GM21576 (cell line): ENCODE measurements around the gene WNT8A.

Source experiments
- ATAC-seq: cut with Tn5 transposase; IDR thresholded peaks from one replicate; pipeline ENCODE4 v1.9.1; 2021; ENCODE audit warnings: mild to moderate bottlenecking, moderate library complexity; ENCODE audit not compliant: unreplicated experiment

WNT8A gene

DNA sequence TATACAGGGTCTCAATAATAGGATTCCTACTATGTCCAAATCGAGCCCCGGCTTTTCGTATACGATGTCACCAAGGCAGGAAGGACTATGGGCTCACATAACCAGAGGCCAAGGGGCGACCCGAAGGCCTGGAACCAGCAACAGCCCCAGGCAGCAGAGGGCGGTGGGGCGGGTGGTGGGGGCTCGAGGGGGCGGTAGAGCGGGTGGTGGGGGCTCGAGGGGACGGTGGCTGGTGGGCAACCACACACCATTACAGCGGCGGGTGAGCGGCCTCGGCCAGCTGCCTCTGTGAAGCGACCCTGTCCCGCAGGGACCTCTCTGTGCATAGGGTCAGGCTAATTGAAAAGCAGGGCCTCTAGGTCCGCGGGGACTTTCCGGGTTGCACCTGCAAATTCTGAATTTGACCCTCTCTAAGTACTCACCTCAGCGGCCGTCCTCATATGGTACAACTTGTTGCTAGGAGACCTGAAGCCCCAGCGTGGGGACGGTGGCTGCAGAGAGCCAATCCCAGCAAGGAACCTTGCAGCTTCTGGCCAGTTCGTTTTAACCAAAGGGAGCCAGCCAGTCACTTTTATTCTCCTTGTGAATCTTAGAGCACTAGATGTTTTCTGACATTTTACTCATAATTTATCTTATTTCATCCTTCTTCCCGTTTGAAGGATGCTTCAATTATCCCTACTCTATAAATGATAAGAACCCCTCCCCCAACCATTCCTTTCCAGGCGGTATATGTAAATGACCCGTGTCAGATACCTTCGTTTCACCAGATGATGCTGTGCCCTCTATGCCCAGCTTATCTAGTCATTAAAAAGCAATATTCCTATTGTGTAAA, 55.3 kb downstream of the WNT8A start, which contains the start of gene NME5:
Gene NME5 (minus strand): TSS at position 480 of the 832 bp plus-strand sequence. CDS start 648 bp downstream, outside the sequence.
- ATAC-seq, result no peak

DNA sequence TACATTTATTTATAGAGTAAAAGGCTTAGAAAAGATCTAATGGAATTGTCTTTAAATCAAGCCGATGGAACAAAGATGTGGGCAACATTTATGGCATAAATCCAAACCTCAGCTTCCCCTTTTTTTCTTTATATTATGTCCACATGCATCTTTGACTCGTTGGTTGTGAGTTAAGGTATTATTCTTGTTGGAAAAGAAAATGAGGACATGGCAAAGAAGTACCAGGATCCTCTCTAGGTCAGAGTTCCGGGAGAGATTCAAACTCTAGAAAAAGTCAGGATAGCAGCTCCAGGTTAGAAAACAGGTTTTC, 55.9 kb downstream of the WNT8A start:
- no peak for ATAC-seq

DNA sequence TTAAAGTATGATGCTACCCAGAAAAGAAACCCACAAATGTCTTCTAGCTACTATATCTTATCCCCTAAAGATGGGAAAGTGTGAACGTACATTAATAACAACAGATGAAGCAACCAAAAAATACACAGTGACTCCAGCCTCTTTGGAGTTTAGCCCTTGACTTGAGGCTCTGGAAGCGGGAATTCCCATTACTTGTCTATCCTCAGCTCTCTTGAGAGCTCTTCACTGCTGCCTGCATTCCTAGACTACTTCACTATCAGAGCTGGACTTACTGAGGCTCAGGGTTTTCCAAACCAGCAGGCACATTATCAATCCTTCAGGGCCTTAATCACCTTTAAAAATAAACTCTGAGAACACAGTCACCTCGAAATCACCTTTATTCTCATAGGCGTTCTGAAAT, 56.4 kb downstream of the WNT8A start:
- ATAC-seq, result no peak
